ENCODE results near the gene ANKRD65. TPM values are rescaled to one million over a fixed set of nuclear protein-coding genes. Genes with fewer than 3 reads are reported as not detected.
"Not testable (repeated sequence)": the region's sequence is repeated elsewhere in the genome, so short reads cannot be mapped to it uniquely, and the experiment has no call there.

ANKRD65 gene
- total and polyA plus RNA-seq, 4 donors, result 1.8 to 10.8 (median 8.7) TPM

DNA sequence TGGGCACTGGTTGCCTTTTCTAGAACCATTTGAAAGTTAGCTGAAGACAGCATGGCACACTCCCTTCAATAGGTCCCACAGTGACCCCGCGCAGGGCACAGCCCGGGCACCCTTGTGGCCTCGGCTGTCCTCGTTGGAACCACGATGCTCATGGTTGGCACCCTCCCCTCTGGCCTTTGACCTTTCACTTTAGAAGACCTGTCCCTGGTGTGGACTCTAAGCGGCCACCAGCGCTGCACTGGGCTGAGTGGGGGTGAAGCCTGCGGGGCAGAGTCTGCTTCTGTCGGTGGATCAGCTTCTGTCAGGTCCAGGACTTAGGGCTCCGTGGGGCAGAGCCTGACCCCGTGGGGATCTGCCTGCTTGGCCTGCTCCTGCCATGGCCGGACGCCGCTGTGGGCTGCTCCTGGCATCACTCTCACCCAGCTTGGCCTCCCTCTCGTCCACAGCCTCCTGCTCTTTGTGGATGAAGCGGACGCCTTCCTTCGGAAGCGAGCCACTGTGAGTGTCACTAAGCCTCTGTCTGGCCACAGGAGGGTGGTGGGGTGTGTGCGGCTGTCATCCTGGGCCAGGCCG, 35.7 kb upstream of the ANKRD65 start:
- not testable (repeated sequence) for H3K27me3 ChIP-seq (ENCODE audit: control insufficient read depth, insufficient read depth, low read length)

DNA sequence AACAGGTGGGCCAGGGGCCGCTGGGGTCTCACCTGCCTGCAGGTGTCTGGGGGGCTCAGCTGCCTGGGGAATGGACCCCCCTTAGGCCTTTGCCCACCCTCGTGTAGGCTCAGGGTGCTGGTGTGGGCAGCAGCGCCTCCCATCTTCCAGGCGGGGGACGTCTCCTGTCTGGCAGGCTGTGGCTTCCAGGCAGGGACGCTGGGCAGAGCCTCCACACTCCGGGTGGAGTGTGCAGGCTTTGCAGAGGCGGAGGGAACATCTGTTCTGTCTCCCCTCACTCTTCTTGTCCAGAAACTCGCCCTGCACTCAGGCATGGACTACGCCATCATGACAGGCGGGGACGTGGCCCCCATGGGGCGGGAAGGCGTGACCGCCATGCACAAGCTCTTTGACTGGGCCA, 34.9 kb upstream of the ANKRD65 start:
- not testable (repeated sequence) for H3K4me1 ChIP-seq (ENCODE audit: control insufficient read depth, insufficient read depth, low read length); H3K27ac ChIP-seq (ENCODE audit: low read depth, low read length); H3K36me3 ChIP-seq (ENCODE audit: control insufficient read depth, insufficient read depth, low read length); H3K27me3 ChIP-seq (ENCODE audit: control insufficient read depth, insufficient read depth, low read length); DNase-seq (ENCODE audit: low read depth in 4 of 6, low spot score in 6 of 6); H3K4me3 ChIP-seq (ENCODE audit: low read depth, low read length); H3K9me3 ChIP-seq (ENCODE audit: control insufficient read depth, insufficient read depth, low read length)
- WGBS (ENCODE audit: insufficient coverage), result no CpG with 5 or more reads among the region's 15 CpGs

More for the DNA sequence above, 35.7 kb upstream of the ANKRD65 start:
- not testable (repeated sequence) for DNase-seq (ENCODE audit: low read depth in 4 of 6, low spot score in 6 of 6); H3K36me3 ChIP-seq (ENCODE audit: control insufficient read depth, insufficient read depth, low read length); H3K4me3 ChIP-seq (ENCODE audit: low read depth, low read length); H3K4me1 ChIP-seq (ENCODE audit: control insufficient read depth, insufficient read depth, low read length); H3K9me3 ChIP-seq (ENCODE audit: control insufficient read depth, insufficient read depth, low read length); H3K27ac ChIP-seq (ENCODE audit: low read depth, low read length)
- WGBS (ENCODE audit: insufficient coverage), result 85% methylated on average over 17 of the region's 22 CpGs

- H3K27ac ChIP-seq (ENCODE audit: low read depth, low read length), result no peak overlapping the region
- no peaks in the 10 kb centered on the region for H3K27me3 ChIP-seq (ENCODE audit: control insufficient read depth, insufficient read depth, low read length)
- 88% methylated on average over 22 of the region's 30 CpGs for WGBS (ENCODE audit: insufficient coverage)
- no peak overlapping the region for H3K4me3 ChIP-seq (ENCODE audit: low read depth, low read length)
- H3K4me1 ChIP-seq (ENCODE audit: control insufficient read depth, insufficient read depth, low read length), result no peaks in the 10 kb centered on the region
- no peaks in the 10 kb centered on the region for H3K9me3 ChIP-seq (ENCODE audit: control insufficient read depth, insufficient read depth, low read length)
- no peak for DNase-seq (ENCODE audit: low read depth in 4 of 6, low spot score in 6 of 6)
- no peaks in the 10 kb centered on the region for H3K36me3 ChIP-seq (ENCODE audit: control insufficient read depth, insufficient read depth, low read length)
Measured at GRCh38 chr1:1455366-1455884, 34.3 kb upstream of the ANKRD65 start.

DNA sequence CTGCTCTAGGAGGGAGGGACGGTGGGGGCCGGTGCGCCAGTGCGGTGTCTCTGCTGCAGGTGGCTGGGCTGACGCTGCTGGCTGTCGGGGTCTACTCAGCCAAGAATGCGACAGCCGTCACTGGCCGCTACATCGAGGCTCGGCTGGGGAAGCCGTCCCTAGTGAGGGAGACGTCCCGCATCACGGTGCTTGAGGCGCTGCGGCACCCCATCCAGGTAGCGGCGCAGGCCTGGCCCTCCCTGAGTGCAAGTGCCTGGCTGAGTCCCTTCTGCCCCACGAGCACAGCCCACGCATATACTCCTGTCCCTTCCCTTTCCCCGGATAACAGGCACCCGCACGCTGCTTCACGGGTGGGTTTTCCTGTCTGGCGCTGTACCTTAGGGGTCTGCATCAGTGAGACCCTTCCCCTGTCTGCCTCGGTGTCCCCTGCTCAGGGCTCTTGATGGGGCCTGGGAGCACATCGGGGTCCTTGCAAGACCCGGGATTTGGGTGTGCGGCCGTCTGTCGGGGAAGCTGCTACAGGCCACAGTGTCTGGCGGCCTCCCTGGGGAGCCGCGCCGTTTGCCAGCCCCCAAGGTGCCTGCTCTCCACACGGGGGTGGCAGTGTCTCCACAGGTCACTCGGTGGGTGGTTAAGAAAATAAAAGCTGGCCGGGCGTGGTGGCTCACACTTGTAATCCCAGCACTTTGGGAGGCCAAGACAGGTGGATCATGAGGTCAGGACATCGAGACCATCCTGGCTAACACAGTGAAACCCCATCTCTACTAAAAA, 33.4 kb upstream of the ANKRD65 start:
- WGBS (ENCODE audit: insufficient coverage), result 75% methylated on average over 25 of the region's 41 CpGs
- H3K36me3 ChIP-seq (ENCODE audit: control insufficient read depth, insufficient read depth, low read length), result not testable (repeated sequence)

DNA sequence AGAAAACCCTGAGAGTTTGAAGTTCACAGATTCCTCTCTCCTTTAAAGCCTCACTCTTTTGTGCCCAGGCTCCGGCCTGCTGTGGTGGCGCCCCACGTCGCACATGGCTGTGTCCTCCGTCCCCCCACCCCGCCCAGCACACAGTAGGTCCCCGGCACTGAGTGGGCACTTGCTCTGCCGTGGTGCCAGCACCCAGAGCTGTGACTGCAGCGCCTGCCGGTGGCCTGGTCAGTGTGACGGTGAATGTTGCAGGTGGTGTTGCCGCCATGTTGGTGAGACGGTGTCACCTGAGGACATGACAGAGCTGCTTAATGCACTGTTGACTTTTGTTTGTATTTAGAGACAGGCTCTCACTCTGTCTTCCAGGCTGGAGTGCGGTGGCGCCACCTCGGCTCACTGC, 31.8 kb upstream of the ANKRD65 start:
- Histone ChIP-seq H3K4me3 (ENCODE audit: low read depth, low read length) (no peak overlapping the region), H3K27me3 (ENCODE audit: control insufficient read depth, insufficient read depth, low read length) (no peaks in the 10 kb centered on the region), H3K36me3 (ENCODE audit: control insufficient read depth, insufficient read depth, low read length) (no peaks in the 10 kb centered on the region), H3K4me1 (ENCODE audit: control insufficient read depth, insufficient read depth, low read length) (no peaks in the 10 kb centered on the region), H3K27ac (ENCODE audit: low read depth, low read length) (no peak overlapping the region), H3K9me3 (ENCODE audit: control insufficient read depth, insufficient read depth, low read length) (no peaks in the 10 kb centered on the region)
- DNase-seq (ENCODE audit: low read depth in 4 of 6, low spot score in 6 of 6), result no peak
- WGBS (ENCODE audit: insufficient coverage), result 91% methylated on average over 16 of the region's 16 CpGs

More for the DNA sequence above, 33.4 kb upstream of the ANKRD65 start:
- H3K27me3 ChIP-seq (ENCODE audit: control insufficient read depth, insufficient read depth, low read length); H3K4me1 ChIP-seq (ENCODE audit: control insufficient read depth, insufficient read depth, low read length); H3K9me3 ChIP-seq (ENCODE audit: control insufficient read depth, insufficient read depth, low read length); H3K27ac ChIP-seq (ENCODE audit: low read depth, low read length); DNase-seq (ENCODE audit: low read depth in 4 of 6, low spot score in 6 of 6); H3K4me3 ChIP-seq (ENCODE audit: low read depth, low read length): not testable (repeated sequence)

DNA sequence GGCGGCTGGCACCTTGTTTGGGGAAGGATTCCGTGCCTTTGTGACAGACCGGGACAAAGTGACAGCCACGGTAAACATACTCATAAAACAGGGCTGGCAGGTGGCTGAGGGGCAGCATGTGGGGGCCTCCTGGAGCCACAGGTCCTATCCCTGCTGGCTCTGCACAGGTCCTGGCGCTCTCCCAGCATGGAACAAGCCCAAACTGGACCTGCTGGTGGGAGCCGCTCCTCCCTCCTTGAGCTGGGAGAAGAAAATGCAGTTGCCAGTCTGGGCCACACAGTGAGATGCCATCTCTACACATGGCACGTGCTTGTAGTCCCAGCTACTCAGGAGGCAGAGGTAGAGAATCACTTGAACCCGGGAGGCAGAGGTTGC, 31.3 kb upstream of the ANKRD65 start:
- not testable (repeated sequence) for H3K4me3 ChIP-seq (ENCODE audit: low read depth, low read length); H3K27me3 ChIP-seq (ENCODE audit: control insufficient read depth, insufficient read depth, low read length); H3K9me3 ChIP-seq (ENCODE audit: control insufficient read depth, insufficient read depth, low read length); H3K27ac ChIP-seq (ENCODE audit: low read depth, low read length); H3K4me1 ChIP-seq (ENCODE audit: control insufficient read depth, insufficient read depth, low read length); H3K36me3 ChIP-seq (ENCODE audit: control insufficient read depth, insufficient read depth, low read length); DNase-seq (ENCODE audit: low read depth in 4 of 6, low spot score in 6 of 6)
- WGBS (ENCODE audit: insufficient coverage), result 74% methylated on average over 4 of the region's 8 CpGs

GRCh38 chr1:1451696-1452364, 30.8 kb upstream of the ANKRD65 start:
- H3K27me3 ChIP-seq (ENCODE audit: control insufficient read depth, insufficient read depth, low read length), result no peaks in the 10 kb centered on the region
- DNase-seq (ENCODE audit: low read depth in 4 of 6, low spot score in 6 of 6), result no peak
- H3K4me3 ChIP-seq (ENCODE audit: low read depth, low read length), result no peak overlapping the region
- H3K9me3 ChIP-seq (ENCODE audit: control insufficient read depth, insufficient read depth, low read length), result no peaks in the 10 kb centered on the region
- WGBS (ENCODE audit: insufficient coverage), result 84% methylated on average over 25 of the region's 26 CpGs
- no peaks in the 10 kb centered on the region for H3K4me1 ChIP-seq (ENCODE audit: control insufficient read depth, insufficient read depth, low read length)
- H3K27ac ChIP-seq (ENCODE audit: low read depth, low read length), result no peak overlapping the region
- no peaks in the 10 kb centered on the region for H3K36me3 ChIP-seq (ENCODE audit: control insufficient read depth, insufficient read depth, low read length)

- H3K4me3 ChIP-seq (ENCODE audit: low read depth, low read length); H3K9me3 ChIP-seq (ENCODE audit: control insufficient read depth, insufficient read depth, low read length); H3K36me3 ChIP-seq (ENCODE audit: control insufficient read depth, insufficient read depth, low read length); H3K4me1 ChIP-seq (ENCODE audit: control insufficient read depth, insufficient read depth, low read length); H3K27me3 ChIP-seq (ENCODE audit: control insufficient read depth, insufficient read depth, low read length); H3K27ac ChIP-seq (ENCODE audit: low read depth, low read length); DNase-seq (ENCODE audit: low read depth in 4 of 6, low spot score in 6 of 6): not testable (repeated sequence)
- WGBS (ENCODE audit: insufficient coverage), result 88% methylated on average over 20 of the region's 22 CpGs
Measured at GRCh38 chr1:1450616-1451015, 29.5 kb upstream of the ANKRD65 start.

- no peaks in the 10 kb centered on the region for H3K4me1 ChIP-seq (ENCODE audit: control insufficient read depth, insufficient read depth, low read length)
- H3K36me3 ChIP-seq (ENCODE audit: control insufficient read depth, insufficient read depth, low read length), result no peaks in the 10 kb centered on the region
- H3K27me3 ChIP-seq (ENCODE audit: control insufficient read depth, insufficient read depth, low read length), result no peaks in the 10 kb centered on the region
- no peak for DNase-seq (ENCODE audit: low read depth in 4 of 6, low spot score in 6 of 6)
- H3K27ac ChIP-seq (ENCODE audit: low read depth, low read length), result no peak within 1 kb of the TSS
- 83% methylated on average over 1 of the region's 6 CpGs for WGBS (ENCODE audit: insufficient coverage)
- H3K9me3 ChIP-seq (ENCODE audit: control insufficient read depth, insufficient read depth, low read length), result no peaks in the 10 kb centered on the region
- no peak within 1 kb of the TSS for H3K4me3 ChIP-seq (ENCODE audit: low read depth, low read length)
Measured at GRCh38 chr1:1449099-1449739, 28.1 kb upstream of the ANKRD65 start, which contains the start of gene ATAD3C. Gene ATAD3C (plus strand): TSS chr1:1449689. CDS start chr1:1450684, 995 bp downstream.

Measured in spinal cord (tissue), 10 donors.